GM13977 (cell line): ENCODE measurements around the gene FHIT.

Experiments
- DNase-seq: peaks from one replicate; pipeline ENCODE4 v3.0.0; 2012; ENCODE audit warnings: low spot score
- in situ Hi-C: fragments of 300-500 bp; cut with MboI; formaldehyde crosslinking; loops from one replicate; pipeline ENCODE4 v1.12.0; 2022; ENCODE audit warnings: low sequenced_read_pairs, low pct_unique_long_range_greater_than_20kb, mixed read lengths, inconsistent platforms; ENCODE audit not compliant: unreplicated experiment
- TF ChIP-seq, protein P1 (sequence below): IDR thresholded peaks from 2 replicates; pipeline ENCODE4 v1.5.1; 2012; ENCODE audit warnings: mild to moderate bottlenecking, control low read depth; ENCODE audit not compliant: insufficient read depth; ENCODE audit errors: extremely low read depth, missing control alignments

Gene FHIT

DNA sequence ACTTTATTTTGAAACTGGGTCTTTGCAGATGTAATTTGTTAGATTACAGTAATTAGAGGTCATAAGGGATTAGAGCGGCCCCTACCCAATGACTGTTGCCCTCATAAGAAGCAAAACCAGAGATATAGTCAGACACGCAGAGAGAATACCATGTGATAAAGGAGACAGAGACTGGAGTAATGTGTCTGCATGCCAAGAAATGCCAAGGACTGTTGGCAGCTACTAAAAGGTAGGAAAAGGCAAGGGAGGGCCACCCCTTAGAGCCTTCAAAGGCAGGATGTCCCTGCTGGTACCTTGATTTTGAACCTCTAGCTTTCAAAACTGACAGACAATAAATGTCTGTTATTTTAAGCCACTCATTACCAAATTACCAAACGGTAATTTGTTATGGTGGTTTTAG is 548.2 kb downstream of the FHIT start:
- no peak for DNase-seq
- TF ChIP-seq, protein P1, sequence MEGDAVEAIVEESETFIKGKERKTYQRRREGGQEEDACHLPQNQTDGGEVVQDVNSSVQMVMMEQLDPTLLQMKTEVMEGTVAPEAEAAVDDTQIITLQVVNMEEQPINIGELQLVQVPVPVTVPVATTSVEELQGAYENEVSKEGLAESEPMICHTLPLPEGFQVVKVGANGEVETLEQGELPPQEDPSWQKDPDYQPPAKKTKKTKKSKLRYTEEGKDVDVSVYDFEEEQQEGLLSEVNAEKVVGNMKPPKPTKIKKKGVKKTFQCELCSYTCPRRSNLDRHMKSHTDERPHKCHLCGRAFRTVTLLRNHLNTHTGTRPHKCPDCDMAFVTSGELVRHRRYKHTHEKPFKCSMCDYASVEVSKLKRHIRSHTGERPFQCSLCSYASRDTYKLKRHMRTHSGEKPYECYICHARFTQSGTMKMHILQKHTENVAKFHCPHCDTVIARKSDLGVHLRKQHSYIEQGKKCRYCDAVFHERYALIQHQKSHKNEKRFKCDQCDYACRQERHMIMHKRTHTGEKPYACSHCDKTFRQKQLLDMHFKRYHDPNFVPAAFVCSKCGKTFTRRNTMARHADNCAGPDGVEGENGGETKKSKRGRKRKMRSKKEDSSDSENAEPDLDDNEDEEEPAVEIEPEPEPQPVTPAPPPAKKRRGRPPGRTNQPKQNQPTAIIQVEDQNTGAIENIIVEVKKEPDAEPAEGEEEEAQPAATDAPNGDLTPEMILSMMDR: no peak
- in situ Hi-C loops: no loop called here

DNA sequence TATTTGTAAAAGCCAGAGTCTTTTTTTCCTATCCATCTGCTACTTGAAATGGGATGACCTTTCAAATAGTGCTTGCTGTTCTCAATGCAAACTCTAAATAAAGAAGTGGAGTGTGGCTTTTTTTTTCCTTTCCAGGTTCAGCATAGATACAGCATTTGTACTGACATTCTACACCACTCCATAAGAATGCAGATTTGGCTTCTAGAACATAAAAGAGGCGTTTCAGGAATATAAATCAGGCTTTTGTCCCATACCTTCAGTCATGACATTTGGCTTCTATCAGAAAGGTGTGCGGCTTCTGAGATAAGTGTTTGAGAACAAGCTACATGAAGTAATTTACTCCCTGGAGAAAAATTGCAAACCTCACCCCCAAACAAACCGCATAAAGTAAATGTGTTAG is 553.1 kb downstream of the FHIT start:
- no peak for DNase-seq
- TF ChIP-seq, protein P1: no peak
- in situ Hi-C loops: no loop called here

DNA sequence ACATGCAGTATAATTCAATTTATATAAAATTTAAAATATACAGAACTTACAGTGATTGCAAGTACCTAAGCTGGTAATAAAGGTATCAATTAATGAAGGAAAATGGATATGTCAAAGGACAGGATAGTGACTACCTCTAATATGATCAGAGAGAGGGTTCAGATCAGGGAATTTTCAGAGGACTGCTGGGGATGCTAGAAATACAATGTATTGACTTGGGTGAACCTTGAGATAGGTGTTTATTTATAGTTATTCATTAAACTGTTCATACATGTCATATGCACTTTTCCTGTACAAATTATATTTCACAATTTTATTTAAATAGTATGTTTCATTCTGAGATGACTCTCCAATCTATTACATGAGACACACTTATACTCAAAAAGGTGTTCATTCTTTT is 554.1 kb downstream of the FHIT start:
- in situ Hi-C loops: no loop called here
- no peak for DNase-seq
- TF ChIP-seq, protein P1: no peak

DNA sequence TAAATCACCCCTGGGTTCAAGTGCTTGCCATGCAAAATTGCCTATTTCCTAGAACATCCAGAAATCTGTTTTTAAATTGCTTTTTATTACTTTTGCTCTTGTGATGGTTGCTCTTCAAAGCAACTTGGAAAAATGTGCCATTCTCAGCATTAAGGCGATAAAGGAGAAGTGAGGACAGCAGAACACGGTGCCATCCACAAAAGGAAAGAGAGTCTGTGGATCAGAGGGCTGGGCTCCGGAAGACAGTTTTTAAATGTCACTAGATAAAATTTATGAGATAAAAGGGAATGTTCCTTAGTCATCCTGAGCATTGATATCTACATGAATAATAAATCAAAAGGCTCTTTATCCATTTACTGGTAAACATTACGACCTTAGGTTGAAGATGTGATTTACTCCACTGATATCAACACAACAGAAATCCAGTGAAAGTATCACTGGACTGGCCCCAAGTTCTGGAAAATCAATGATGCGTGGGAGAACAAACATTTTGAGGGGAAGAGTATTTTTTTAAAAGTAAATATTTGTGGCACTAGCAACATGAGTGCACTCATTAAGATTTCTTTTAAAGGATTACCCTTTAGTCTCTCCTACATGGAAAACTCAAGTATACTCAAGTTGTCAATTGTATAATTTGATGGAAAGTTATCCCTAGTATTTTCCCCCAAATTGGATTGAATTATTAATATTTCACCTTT is 554.7 kb downstream of the FHIT start:
- DNase-seq: no peak
- TF ChIP-seq, protein P1: no peak

DNA sequence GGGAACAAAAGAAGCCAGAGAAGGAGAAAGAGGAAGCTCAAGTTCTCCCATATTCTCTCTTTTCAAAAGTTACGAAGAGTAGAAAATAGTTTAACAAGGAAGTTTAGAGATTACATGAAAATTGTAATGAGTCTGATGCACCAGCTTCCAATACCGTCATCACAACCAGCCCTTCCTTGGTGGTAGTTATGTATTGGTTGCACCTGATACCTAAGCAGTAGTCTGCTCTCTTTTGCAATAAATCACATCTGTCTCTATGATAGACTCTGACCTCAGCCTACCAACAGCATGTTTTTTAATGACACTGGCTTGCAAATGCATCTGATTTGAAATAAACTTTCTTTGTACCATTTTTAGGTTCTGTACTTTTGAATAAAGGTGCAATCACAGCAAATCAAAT is 575.8 kb downstream of the FHIT start:
- in situ Hi-C loops: no loop called here
- TF ChIP-seq, protein P1: no peak
- no peak for DNase-seq

More for the DNA sequence above, 554.7 kb downstream of the FHIT start:
- in situ Hi-C loops: no loop called here

DNA sequence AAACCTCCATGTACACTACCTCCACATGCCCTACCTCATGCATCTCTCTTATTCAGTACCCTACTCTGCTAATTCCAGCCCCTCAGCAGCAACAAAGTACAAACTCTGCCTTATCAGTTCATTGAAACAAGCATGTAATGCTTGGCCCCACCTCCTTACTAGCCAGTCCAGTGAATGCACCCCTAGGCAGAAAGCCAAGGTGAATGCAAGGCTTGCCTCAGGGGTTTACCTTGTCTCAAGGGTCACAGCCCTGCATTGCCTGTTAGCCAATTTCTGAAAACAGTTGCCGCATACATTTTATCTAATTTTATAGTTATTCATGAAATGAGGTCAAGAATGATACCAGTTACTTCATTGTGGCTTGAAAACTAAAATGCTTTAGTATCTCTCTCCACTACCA is 576.4 kb downstream of the FHIT start:
- no peak for DNase-seq
- in situ Hi-C loops: no loop called here
- TF ChIP-seq, protein P1: no peak
